ENCODE measurements around the gene PDZK1IP1. TPM values are rescaled to one million over a fixed set of nuclear protein-coding genes. Genes with fewer than 3 reads are reported as not detected.

PDZK1IP1 gene
- total and polyA plus RNA-seq, 12 donors: 0.17 to 16.9 (median 3.8) TPM

- DNase-seq: no peak
- peak overlapping the region in 1 of 5 donors; percentile 20 for H3K27ac ChIP-seq
These were observed 23.6 kb upstream of the PDZK1IP1 start for GRCh38 chr1:47213230-47213963.

DNA sequence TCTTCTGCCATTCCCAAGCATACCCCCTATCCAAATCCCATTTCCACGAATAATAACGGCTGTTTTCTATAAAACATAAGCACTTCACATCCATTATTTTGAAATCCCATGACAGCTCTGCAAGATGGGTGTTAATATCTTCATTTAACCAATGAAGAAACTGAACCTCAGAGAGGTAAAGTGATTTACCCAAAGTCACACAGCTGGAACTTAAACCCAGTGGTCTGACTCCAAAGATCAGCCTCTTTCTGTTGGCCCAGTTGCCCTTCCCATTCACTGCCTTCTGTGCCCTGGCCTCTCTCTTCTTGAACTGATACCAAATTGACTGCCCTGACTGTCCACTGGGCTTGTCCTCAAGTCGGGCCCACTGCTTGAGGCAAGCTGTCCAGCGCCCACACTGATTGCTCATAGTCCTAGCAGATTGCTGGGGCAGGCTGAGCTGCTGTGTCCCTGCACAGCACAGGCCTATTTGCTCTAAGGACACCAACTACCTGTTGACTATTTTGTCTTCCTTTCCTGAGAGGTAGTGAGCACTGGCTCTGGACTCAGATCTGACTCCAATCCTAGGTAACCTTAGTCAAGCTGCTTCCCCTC lies 22.9 kb upstream of the PDZK1IP1 start:
- Histone ChIP-seq H3K27me3 (no peaks in the 10 kb centered on the region), H3K4me1 (replicated peaks in 1 of 2) (no peaks in the 10 kb centered on the region), H3K27ac (peak overlapping the region in 2 of 5 donors; percentile 63 to 74), H3K4me3 (no peak overlapping the region), H3K36me3 (replicated peaks in 1 of 2) (no peaks in the 10 kb centered on the region), H3K9me3 (replicated peaks in 1 of 3) (no peaks in the 10 kb centered on the region)
- DNase-seq: no peak
- WGBS, 4 donors: 72 to 89% (median 80%) methylated on average over 3 to 4 of the region's 4 CpGs
- intact Hi-C loops (cut with DNase I): no loop called here
- no peak for TF ChIP-seq POLR2A (IDR thresholded peaks at IDR 0.05)
- TF ChIP-seq, protein P1, sequence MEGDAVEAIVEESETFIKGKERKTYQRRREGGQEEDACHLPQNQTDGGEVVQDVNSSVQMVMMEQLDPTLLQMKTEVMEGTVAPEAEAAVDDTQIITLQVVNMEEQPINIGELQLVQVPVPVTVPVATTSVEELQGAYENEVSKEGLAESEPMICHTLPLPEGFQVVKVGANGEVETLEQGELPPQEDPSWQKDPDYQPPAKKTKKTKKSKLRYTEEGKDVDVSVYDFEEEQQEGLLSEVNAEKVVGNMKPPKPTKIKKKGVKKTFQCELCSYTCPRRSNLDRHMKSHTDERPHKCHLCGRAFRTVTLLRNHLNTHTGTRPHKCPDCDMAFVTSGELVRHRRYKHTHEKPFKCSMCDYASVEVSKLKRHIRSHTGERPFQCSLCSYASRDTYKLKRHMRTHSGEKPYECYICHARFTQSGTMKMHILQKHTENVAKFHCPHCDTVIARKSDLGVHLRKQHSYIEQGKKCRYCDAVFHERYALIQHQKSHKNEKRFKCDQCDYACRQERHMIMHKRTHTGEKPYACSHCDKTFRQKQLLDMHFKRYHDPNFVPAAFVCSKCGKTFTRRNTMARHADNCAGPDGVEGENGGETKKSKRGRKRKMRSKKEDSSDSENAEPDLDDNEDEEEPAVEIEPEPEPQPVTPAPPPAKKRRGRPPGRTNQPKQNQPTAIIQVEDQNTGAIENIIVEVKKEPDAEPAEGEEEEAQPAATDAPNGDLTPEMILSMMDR (IDR thresholded peaks at IDR 0.05): no peak

More at GRCh38 chr1:47213230-47213963, 23.6 kb upstream of the PDZK1IP1 start:
- H3K36me3 ChIP-seq (replicated peaks in 1 of 2): no peaks in the 10 kb centered on the region
- no peaks in the 10 kb centered on the region for H3K9me3 ChIP-seq (replicated peaks in 1 of 3)
- 67 to 87% (median 78%) methylated on average over 10 to 11 of the region's 11 CpGs for WGBS, 4 donors
- intact Hi-C loops (cut with DNase I): no loop called here
- no peak overlapping the region for H3K4me3 ChIP-seq
- H3K27me3 ChIP-seq: no peaks in the 10 kb centered on the region
- H3K4me1 ChIP-seq (replicated peaks in 1 of 2): no peaks in the 10 kb centered on the region
- TF ChIP-seq, protein P1 (IDR thresholded peaks at IDR 0.05): no peak
- TF ChIP-seq POLR2A (IDR thresholded peaks at IDR 0.05): no peak

DNA sequence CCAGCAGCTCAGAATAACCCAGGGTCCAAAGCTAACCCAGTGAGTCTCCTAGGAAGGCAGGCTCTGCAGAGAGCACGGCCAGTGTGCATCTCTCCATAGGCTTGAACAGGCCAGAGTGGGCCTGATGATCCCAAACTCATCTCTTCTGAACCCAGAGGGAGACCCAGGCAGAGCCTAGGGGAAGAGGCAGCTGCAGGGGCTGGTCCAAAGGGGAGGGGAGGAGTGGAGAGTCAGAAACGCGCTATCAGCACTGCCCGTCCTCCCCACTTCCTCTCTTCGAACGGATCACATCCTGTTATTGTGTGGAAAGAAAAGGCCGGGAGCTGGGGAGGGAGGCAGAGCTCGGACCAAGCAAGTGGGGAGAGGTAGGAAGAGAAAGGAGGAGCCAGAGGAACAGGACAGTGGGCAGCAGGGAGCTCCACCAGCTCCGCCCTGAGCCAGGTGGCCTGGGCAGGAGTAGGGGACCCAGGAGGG lies 22.0 kb upstream of the PDZK1IP1 start:
- WGBS, 4 donors: 54 to 70% (median 62%) methylated on average over 8 to 9 of the region's 9 CpGs
- H3K36me3 ChIP-seq (replicated peaks in 1 of 2): no peaks in the 10 kb centered on the region
- peak overlapping the region in 2 of 5 donors; percentile 63 to 74 for H3K27ac ChIP-seq
- H3K4me1 ChIP-seq (replicated peaks in 1 of 2): no peaks in the 10 kb centered on the region
- intact Hi-C loops (cut with DNase I): no loop called here
- H3K9me3 ChIP-seq (replicated peaks in 1 of 3): no peaks in the 10 kb centered on the region
- no peaks in the 10 kb centered on the region for H3K27me3 ChIP-seq
- TF ChIP-seq, protein P1 (IDR thresholded peaks at IDR 0.05): no peak
- peak in 1 of 2 donors; percentile 10 for TF ChIP-seq POLR2A (IDR thresholded peaks at IDR 0.05)
- peak; percentile 33 to 73 (median 47) for DNase-seq
- no peak overlapping the region for H3K4me3 ChIP-seq

DNA sequence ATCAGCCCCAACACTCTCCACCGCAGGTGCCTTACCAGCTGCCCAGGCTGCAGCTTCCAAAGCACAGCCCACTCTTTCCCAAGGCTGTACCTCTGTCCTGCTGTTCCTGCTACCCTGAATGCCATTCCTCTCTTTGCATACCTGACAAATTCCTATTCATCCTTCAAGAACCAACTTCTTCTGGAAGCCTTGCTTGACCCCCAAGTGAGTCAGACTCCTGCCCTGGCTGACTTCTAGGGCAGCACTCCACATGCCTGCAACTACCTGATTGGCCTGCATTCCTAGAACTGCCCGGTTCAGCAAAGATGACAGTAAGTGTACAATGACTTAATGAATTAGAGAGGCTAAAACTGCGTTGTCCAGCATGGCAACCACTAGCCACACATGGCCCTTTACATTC lies 20.8 kb upstream of the PDZK1IP1 start:
- DNase-seq: no peak
- no peak overlapping the region for H3K4me3 ChIP-seq
- WGBS, 4 donors: 77 to 84% (median 83%) methylated on average over 3 of the region's 3 CpGs
- H3K27ac ChIP-seq: no peak overlapping the region
- no peaks in the 10 kb centered on the region for H3K9me3 ChIP-seq (replicated peaks in 1 of 3)
- intact Hi-C loops (cut with DNase I): no loop called here
- H3K4me1 ChIP-seq (replicated peaks in 1 of 2): no peaks in the 10 kb centered on the region
- H3K27me3 ChIP-seq: no peaks in the 10 kb centered on the region
- TF ChIP-seq, protein P1 (IDR thresholded peaks at IDR 0.05): no peak
- no peak for TF ChIP-seq POLR2A (IDR thresholded peaks at IDR 0.05)
- no peaks in the 10 kb centered on the region for H3K36me3 ChIP-seq (replicated peaks in 1 of 2)

All from adrenal gland (tissue), 12 donors.